ENCODE results near the gene PRRX2. TPM values are rescaled to one million over a fixed set of nuclear protein-coding genes. Genes with fewer than 3 reads are reported as not detected.

The PRRX2 gene
- total RNA-seq, 1 donor from 2014 or later = 1.1 TPM

- Histone ChIP-seq H3K4me3 (no peak overlapping the region), H3K4me1 (peaks cover 14% of the 10 kb centered on the region), H3K36me3 (no peaks in the 10 kb centered on the region), H3K27ac (peak overlapping the region; percentile 67), H3K27me3 (no peaks in the 10 kb centered on the region), H3K9me3 (no peaks in the 10 kb centered on the region)
- no peak for DNase-seq
- TF ChIP-seq CTCF (IDR thresholded peaks at IDR 0.05) = no peak
- intact Hi-C loops (cut with DNase I) = no loop called here
- ATAC-seq = peak; percentile 46
These were observed 97.8 kb downstream of the PRRX2 start for GRCh38 chr9:129762985-129763926.

GRCh38 chr9:129765764-129766317 is 100.4 kb downstream of the PRRX2 start:
- no peak for TF ChIP-seq CTCF (IDR thresholded peaks at IDR 0.05)
- ATAC-seq (no peak), DNase-seq (no peak)
- no peak overlapping the region for H3K27ac ChIP-seq
- intact Hi-C loops (cut with DNase I) = no loop called here
- no peaks in the 10 kb centered on the region for H3K27me3 ChIP-seq
- H3K36me3 ChIP-seq = no peaks in the 10 kb centered on the region
- H3K9me3 ChIP-seq = no peaks in the 10 kb centered on the region
- H3K4me1 ChIP-seq = peaks cover 14% of the 10 kb centered on the region
- H3K4me3 ChIP-seq = no peak overlapping the region

GRCh38 chr9:129768486-129768885 is 103.0 kb downstream of the PRRX2 start:
- no peaks in the 10 kb centered on the region for H3K36me3 ChIP-seq
- TF ChIP-seq CTCF (IDR thresholded peaks at IDR 0.05) = no peak
- no peak overlapping the region for H3K4me3 ChIP-seq
- DNase-seq = no peak
- no peak overlapping the region for H3K27ac ChIP-seq
- no peaks in the 10 kb centered on the region for H3K27me3 ChIP-seq
- H3K9me3 ChIP-seq = no peaks in the 10 kb centered on the region
- peaks cover 4% of the 10 kb centered on the region for H3K4me1 ChIP-seq
- intact Hi-C loops (cut with DNase I) = no loop called here
- no peak for ATAC-seq

GRCh38 chr9:129769669-129770068 is 104.2 kb downstream of the PRRX2 start:
- Histone ChIP-seq H3K4me1 (no peaks in the 10 kb centered on the region), H3K36me3 (no peaks in the 10 kb centered on the region), H3K9me3 (no peaks in the 10 kb centered on the region), H3K27ac (no peak overlapping the region), H3K27me3 (no peaks in the 10 kb centered on the region), H3K4me3 (no peak overlapping the region)
- no peak for TF ChIP-seq CTCF (IDR thresholded peaks at IDR 0.05)
- intact Hi-C loops (cut with DNase I) = no loop called here
- no peak for DNase-seq
- no peak for ATAC-seq

GRCh38 chr9:129770741-129771140 is 105.3 kb downstream of the PRRX2 start:
- ATAC-seq = no peak
- intact Hi-C loops (cut with DNase I) = no loop called here
- Histone ChIP-seq H3K4me1 (no peaks in the 10 kb centered on the region), H3K27me3 (no peaks in the 10 kb centered on the region), H3K27ac (no peak overlapping the region), H3K36me3 (no peaks in the 10 kb centered on the region), H3K9me3 (no peaks in the 10 kb centered on the region), H3K4me3 (no peak overlapping the region)
- no peak for TF ChIP-seq CTCF (IDR thresholded peaks at IDR 0.05)
- no peak for DNase-seq

Other genes with a start within 250 kb of the PRRX2 start
- gene C9orf50, start 44.5 kb upstream of the PRRX2 start, total RNA-seq = not detected
- 25.6 TPM for gene NTMT1, start 39.5 kb upstream of the PRRX2 start, total RNA-seq
- gene ASB6, start 23.5 kb upstream of the PRRX2 start, total RNA-seq = 16.7 TPM
- gene PTGES, start 87.4 kb downstream of the PRRX2 start, total RNA-seq = 2.1 TPM
- 26.0 TPM for gene TOR1B, start 137.5 kb downstream of the PRRX2 start, total RNA-seq
- gene TOR1A, start 158.5 kb downstream of the PRRX2 start, total RNA-seq = 35.5 TPM
- gene C9orf78, start 169.6 kb downstream of the PRRX2 start, total RNA-seq = 36.6 TPM
- gene USP20, start 169.8 kb downstream of the PRRX2 start, total RNA-seq = 21.4 TPM